Measurements from ENCODE around the gene PDAP1.

The PDAP1 gene

GRCh38 chr7:99372275-99373090 is 35.9 kb downstream of the PDAP1 start:
- ChIA-PET CTCF (no interaction called here), POLR2A (interaction anchor here (1.1 kb wide), 1 partner anchor 36 kb away, joined by 5 read pairs; the partner anchor contains the start of genes BUD31 and PDAP1)
- no peak for DNase-seq (ENCODE audit: extremely low spot score)
- TF ChIP-seq LEF1 (IDR thresholded peaks at IDR 0.05; ENCODE audit: borderline replicate concordance) (no peak), FOXA1 (IDR thresholded peaks at IDR 0.05) (no peak), CTBP1 (IDR thresholded peaks at IDR 0.05; ENCODE audit: borderline replicate concordance) (no peak), ZNF384 (IDR thresholded peaks at IDR 0.05) (no peak), SUZ12 (IDR thresholded peaks at IDR 0.05) (no peak), SP1 (IDR thresholded peaks at IDR 0.05) (no peak), L3MBTL2 (conservative IDR thresholded peaks at IDR 0.05) (no peak), NFRKB (IDR thresholded peaks at IDR 0.05) (no peak), ARNT (IDR thresholded peaks at IDR 0.05) (no peak), TARDBP (IDR thresholded peaks at IDR 0.05) (no peak), HDGF (IDR thresholded peaks at IDR 0.05; ENCODE audit: borderline replicate concordance) (no peak)
- TF ChIP-seq, protein P1, sequence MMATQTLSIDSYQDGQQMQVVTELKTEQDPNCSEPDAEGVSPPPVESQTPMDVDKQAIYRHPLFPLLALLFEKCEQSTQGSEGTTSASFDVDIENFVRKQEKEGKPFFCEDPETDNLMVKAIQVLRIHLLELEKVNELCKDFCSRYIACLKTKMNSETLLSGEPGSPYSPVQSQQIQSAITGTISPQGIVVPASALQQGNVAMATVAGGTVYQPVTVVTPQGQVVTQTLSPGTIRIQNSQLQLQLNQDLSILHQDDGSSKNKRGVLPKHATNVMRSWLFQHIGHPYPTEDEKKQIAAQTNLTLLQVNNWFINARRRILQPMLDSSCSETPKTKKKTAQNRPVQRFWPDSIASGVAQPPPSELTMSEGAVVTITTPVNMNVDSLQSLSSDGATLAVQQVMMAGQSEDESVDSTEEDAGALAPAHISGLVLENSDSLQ (IDR thresholded peaks at IDR 0.05), result no peak

DNA sequence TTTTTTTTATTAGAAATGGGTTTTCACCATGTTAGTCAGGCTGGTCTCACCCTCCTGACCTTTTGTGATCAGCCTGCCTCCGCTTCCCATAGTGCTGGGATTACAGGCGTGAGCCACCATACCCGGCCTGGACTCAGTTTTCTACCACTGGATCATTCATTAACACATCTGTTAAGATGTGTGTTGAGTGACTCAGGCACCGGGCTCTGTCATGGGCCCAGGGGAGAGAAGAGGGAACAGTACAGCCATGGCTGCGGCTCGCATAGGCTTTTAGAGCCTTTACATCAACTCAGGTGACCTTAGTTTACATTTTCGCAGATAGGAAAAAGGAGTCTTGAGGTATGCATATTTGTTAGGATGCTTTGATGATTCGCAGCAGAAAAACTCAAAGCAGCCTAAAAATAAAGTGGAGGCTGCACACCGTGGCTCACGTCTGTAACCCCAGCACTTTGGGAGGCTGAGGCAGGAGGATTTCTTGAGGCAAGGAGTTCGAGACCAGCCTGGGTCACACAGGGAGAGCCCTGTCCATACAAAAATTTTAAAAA is 36.9 kb downstream of the PDAP1 start:
- no peak for DNase-seq (ENCODE audit: extremely low spot score)
- no peak for TF ChIP-seq TARDBP (IDR thresholded peaks at IDR 0.05)
- no peak for TF ChIP-seq L3MBTL2 (conservative IDR thresholded peaks at IDR 0.05)
- no peak for TF ChIP-seq FOXM1 (IDR thresholded peaks at IDR 0.05; ENCODE audit: borderline replicate concordance)
- no peak for TF ChIP-seq CTBP1 (IDR thresholded peaks at IDR 0.05; ENCODE audit: borderline replicate concordance)
- TF ChIP-seq LEF1 (IDR thresholded peaks at IDR 0.05; ENCODE audit: borderline replicate concordance), result no peak
- TF ChIP-seq ZNF384 (IDR thresholded peaks at IDR 0.05), result no peak
- no peak for TF ChIP-seq ELF4 (IDR thresholded peaks at IDR 0.05)
- TF ChIP-seq SUZ12 (IDR thresholded peaks at IDR 0.05), result no peak
- POLR2A ChIA-PET, result no interaction called here
- CTCF ChIA-PET, result no interaction called here

GRCh38 chr7:99369767-99370391 is 38.5 kb downstream of the PDAP1 start:
- ChIA-PET POLR2A (interaction anchor here (0.8 kb wide), 1 partner anchor 39 kb away, joined by 3 read pairs; the partner anchor contains the start of genes BUD31 and PDAP1), CTCF (no interaction called here)
- TF ChIP-seq ARNT (IDR thresholded peaks at IDR 0.05), result no peak
- TF ChIP-seq FOXK2 (IDR thresholded peaks at IDR 0.05), result no peak
- TF ChIP-seq SUZ12 (IDR thresholded peaks at IDR 0.05), result no peak
- no peak for TF ChIP-seq ELF4 (IDR thresholded peaks at IDR 0.05)
- no peak for TF ChIP-seq BHLHE40 (IDR thresholded peaks at IDR 0.05; ENCODE audit: borderline replicate concordance)
- no peak for TF ChIP-seq L3MBTL2 (conservative IDR thresholded peaks at IDR 0.05)
- TF ChIP-seq TARDBP (IDR thresholded peaks at IDR 0.05), result no peak
- no peak for TF ChIP-seq LEF1 (IDR thresholded peaks at IDR 0.05; ENCODE audit: borderline replicate concordance)
- TF ChIP-seq FOXA1 (IDR thresholded peaks at IDR 0.05), result no peak
- no peak for TF ChIP-seq NFRKB (IDR thresholded peaks at IDR 0.05)
- TF ChIP-seq, protein P1 (IDR thresholded peaks at IDR 0.05), result no peak
- no peak for TF ChIP-seq ZNF384 (IDR thresholded peaks at IDR 0.05)
- no peak for TF ChIP-seq FOXM1 (IDR thresholded peaks at IDR 0.05; ENCODE audit: borderline replicate concordance)
- TF ChIP-seq CTBP1 (IDR thresholded peaks at IDR 0.05; ENCODE audit: borderline replicate concordance), result no peak
- TF ChIP-seq HDGF (IDR thresholded peaks at IDR 0.05; ENCODE audit: borderline replicate concordance), result no peak
- TF ChIP-seq SP1 (IDR thresholded peaks at IDR 0.05), result no peak
- DNase-seq (ENCODE audit: extremely low spot score), result peak; percentile 18

GRCh38 chr7:99368750-99369389 is 39.5 kb downstream of the PDAP1 start:
- POLR2A ChIA-PET, result no interaction called here
- TF ChIP-seq ARNT (IDR thresholded peaks at IDR 0.05), result no peak
- TF ChIP-seq SP1 (IDR thresholded peaks at IDR 0.05), result no peak
- no peak for TF ChIP-seq SUZ12 (IDR thresholded peaks at IDR 0.05)
- no peak for TF ChIP-seq NFRKB (IDR thresholded peaks at IDR 0.05)
- TF ChIP-seq L3MBTL2 (conservative IDR thresholded peaks at IDR 0.05), result no peak
- no peak for TF ChIP-seq TARDBP (IDR thresholded peaks at IDR 0.05)
- no peak for TF ChIP-seq CTBP1 (IDR thresholded peaks at IDR 0.05; ENCODE audit: borderline replicate concordance)
- TF ChIP-seq FOXK2 (IDR thresholded peaks at IDR 0.05), result no peak
- TF ChIP-seq ZNF384 (IDR thresholded peaks at IDR 0.05), result no peak
- TF ChIP-seq FOXM1 (IDR thresholded peaks at IDR 0.05; ENCODE audit: borderline replicate concordance), result no peak
- no peak for TF ChIP-seq HDGF (IDR thresholded peaks at IDR 0.05; ENCODE audit: borderline replicate concordance)
- no peak for TF ChIP-seq FOXA1 (IDR thresholded peaks at IDR 0.05)
- TF ChIP-seq, protein P1 (IDR thresholded peaks at IDR 0.05), result no peak
- no peak for DNase-seq (ENCODE audit: extremely low spot score)
- CTCF ChIA-PET, result no interaction called here

- no peak for TF ChIP-seq FOXM1 (IDR thresholded peaks at IDR 0.05; ENCODE audit: borderline replicate concordance)
- POLR2A ChIA-PET, result no interaction called here
- DNase-seq (ENCODE audit: extremely low spot score), result no peak
- CTCF ChIA-PET, result no interaction called here
These were observed 41.8 kb downstream of the PDAP1 start for GRCh38 chr7:99366646-99367045.

Data from HEK293T (cell line).